ENCODE results near the gene PLEKHB1.

Gene PLEKHB1

GRCh38 chr11:73652046-73652730 lies 5.8 kb downstream of the PLEKHB1 start:
- H3K4me3 ChIP-seq (ENCODE audit: low read depth, low read length), result no peak overlapping the region
- TF ChIP-seq, protein P1, sequence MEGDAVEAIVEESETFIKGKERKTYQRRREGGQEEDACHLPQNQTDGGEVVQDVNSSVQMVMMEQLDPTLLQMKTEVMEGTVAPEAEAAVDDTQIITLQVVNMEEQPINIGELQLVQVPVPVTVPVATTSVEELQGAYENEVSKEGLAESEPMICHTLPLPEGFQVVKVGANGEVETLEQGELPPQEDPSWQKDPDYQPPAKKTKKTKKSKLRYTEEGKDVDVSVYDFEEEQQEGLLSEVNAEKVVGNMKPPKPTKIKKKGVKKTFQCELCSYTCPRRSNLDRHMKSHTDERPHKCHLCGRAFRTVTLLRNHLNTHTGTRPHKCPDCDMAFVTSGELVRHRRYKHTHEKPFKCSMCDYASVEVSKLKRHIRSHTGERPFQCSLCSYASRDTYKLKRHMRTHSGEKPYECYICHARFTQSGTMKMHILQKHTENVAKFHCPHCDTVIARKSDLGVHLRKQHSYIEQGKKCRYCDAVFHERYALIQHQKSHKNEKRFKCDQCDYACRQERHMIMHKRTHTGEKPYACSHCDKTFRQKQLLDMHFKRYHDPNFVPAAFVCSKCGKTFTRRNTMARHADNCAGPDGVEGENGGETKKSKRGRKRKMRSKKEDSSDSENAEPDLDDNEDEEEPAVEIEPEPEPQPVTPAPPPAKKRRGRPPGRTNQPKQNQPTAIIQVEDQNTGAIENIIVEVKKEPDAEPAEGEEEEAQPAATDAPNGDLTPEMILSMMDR (IDR thresholded peaks at IDR 0.05; ENCODE audit: control insufficient read depth, extremely low read depth, insufficient read depth), result no peak
- DNase-seq (ENCODE audit: low read depth), result no peak

DNA sequence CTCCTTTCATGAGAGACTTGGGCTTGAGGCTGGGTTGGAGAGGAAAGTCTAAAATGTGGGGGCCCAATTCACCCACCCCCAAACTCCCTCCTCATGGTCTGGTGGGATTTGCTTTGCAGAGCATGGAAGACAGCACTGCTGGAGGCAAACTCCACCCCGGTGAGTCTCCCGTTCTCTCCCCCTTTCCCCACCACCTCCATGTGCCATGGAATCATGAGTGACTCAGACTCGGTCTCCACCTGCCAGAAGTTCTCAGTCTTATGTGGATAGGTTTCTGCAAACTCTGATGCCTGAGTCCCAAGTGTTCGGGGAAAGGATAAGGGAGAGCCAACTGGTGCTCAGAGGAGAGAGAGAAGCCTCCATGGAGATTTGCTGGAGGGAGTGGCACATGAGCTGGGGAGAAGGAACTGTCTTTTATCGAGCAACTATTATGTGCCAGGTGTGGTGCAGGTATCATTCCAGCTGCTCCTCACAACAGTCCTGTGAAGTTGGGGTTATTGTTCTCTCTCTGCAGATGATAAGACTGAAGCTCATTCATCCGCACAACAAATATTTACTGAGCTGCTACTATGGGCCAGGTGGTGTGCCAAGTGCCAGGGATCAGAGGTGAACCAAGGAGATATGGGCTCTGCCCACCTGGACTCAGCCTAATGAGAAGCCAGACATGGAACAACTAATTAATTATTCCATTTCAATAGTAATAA lies 6.6 kb downstream of the PLEKHB1 start:
- TF ChIP-seq, protein P1 (IDR thresholded peaks at IDR 0.05; ENCODE audit: control insufficient read depth, extremely low read depth, insufficient read depth), result no peak
- no peak overlapping the region for H3K4me3 ChIP-seq (ENCODE audit: low read depth, low read length)
- no peak for DNase-seq (ENCODE audit: low read depth)

GRCh38 chr11:73653996-73654395 lies 7.6 kb downstream of the PLEKHB1 start:
- TF ChIP-seq, protein P1 (IDR thresholded peaks at IDR 0.05; ENCODE audit: control insufficient read depth, extremely low read depth, insufficient read depth), result no peak
- no peak overlapping the region for H3K4me3 ChIP-seq (ENCODE audit: low read depth, low read length)
- DNase-seq (ENCODE audit: low read depth), result no peak

- no peak for DNase-seq (ENCODE audit: low read depth)
- TF ChIP-seq, protein P1 (IDR thresholded peaks at IDR 0.05; ENCODE audit: control insufficient read depth, extremely low read depth, insufficient read depth), result no peak
These were observed 8.2 kb downstream of the PLEKHB1 start for GRCh38 chr11:73654482-73655021.

DNA sequence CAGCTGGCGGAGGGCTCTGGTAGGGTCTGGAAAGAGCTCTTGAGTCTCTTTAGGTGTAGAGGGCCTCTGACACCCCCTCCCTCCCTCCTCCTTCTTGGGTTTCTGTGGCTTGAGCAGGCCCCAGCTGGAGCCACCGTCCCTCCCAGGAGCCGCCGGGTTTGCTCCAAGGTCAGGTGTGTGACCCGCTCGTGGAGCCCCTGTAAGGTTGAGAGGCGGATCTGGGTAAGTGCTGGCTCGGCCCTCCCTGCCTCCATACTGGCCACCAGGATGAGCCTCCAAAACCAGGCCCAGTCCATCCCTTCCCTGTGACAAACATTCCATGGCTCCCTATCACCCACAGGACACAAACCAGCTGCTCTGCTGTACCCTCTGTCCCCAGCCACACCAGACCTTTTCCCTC lies 9.3 kb downstream of the PLEKHB1 start:
- TF ChIP-seq, protein P1 (IDR thresholded peaks at IDR 0.05; ENCODE audit: control insufficient read depth, extremely low read depth, insufficient read depth), result no peak
- H3K4me3 ChIP-seq (ENCODE audit: low read depth, low read length), result no peak overlapping the region
- DNase-seq (ENCODE audit: low read depth), result no peak

More at GRCh38 chr11:73654482-73655021, 8.2 kb downstream of the PLEKHB1 start:
- no peak overlapping the region for H3K4me3 ChIP-seq (ENCODE audit: low read depth, low read length)

GRCh38 chr11:73656985-73657384 lies 10.6 kb downstream of the PLEKHB1 start:
- DNase-seq (ENCODE audit: low read depth), result no peak
- TF ChIP-seq, protein P1 (IDR thresholded peaks at IDR 0.05; ENCODE audit: control insufficient read depth, extremely low read depth, insufficient read depth), result no peak
- H3K4me3 ChIP-seq (ENCODE audit: low read depth, low read length), result no peak overlapping the region

All from LNCaP clone FGC (cell line).